Measurements from ENCODE around the gene SMCO2. TPM values are rescaled to one million over a fixed set of nuclear protein-coding genes. Genes with fewer than 3 reads are reported as not detected.

SMCO2 gene
- total RNA-seq, 1 experiment from 2014 or later = not detected

DNA sequence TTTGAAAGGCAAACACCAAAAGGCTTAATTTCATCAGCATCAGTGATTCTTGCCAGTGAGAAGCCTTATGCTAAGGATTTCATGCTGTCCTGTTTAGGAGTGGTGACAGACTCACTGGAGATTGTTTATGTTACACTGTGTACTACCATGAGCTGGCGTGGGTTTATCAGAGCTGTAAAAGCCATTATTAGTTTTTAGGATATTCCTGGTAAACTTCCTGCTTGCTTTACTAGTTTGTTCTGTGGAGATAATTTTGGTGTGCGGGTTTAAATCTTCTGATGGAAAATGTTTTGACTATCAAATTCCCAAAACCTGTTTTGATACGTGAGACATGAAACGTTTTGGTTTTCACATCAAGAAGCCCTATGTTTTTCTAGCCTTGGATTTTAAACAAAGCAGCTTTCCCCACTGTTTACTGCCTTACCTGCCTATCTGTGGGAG lies 92.7 kb downstream of the SMCO2 start:
- H3K27me3 ChIP-seq (ENCODE audit: insufficient read depth, low read length) = no peaks in the 10 kb centered on the region
- peaks cover 94% of the 10 kb centered on the region for H3K79me2 ChIP-seq (ENCODE audit: insufficient read depth, low read length)
- no peak overlapping the region for H3K4me2 ChIP-seq (ENCODE audit: low read length)
- no peaks in the 10 kb centered on the region for H3K9me3 ChIP-seq (ENCODE audit: control insufficient read depth in 1 of 2, insufficient read depth in 1 of 2, low read depth in 1 of 2, low read length in 2 of 2)
- DNase-seq (ENCODE audit: low read depth, low spot score) = no peak
- no peaks in the 10 kb centered on the region for H3K36me3 ChIP-seq (ENCODE audit: control insufficient read depth in 1 of 2, insufficient read depth in 2 of 2, low read length in 2 of 2)
- peaks cover 15 to 25% of the 10 kb centered on the region in 2 experiments for H3K4me1 ChIP-seq (ENCODE audit: control insufficient read depth in 1 of 2, insufficient read depth in 2 of 2, low read length in 2 of 2)
- ChIA-PET POLR2A (no interaction called here), RAD21 (ENCODE audit: low non-redundant PET in 1 of 2, low total read pairs in 2 of 2, uncharacterized antibody in 2 of 2, unreplicated experiment in 2 of 2) (no interaction called here), CTCF (no interaction called here)
- intact Hi-C loops (cut with micrococcal nuclease) = no loop called here
- no peak overlapping the region for H3K27ac ChIP-seq (ENCODE audit: low read depth, low read length)
- no peak overlapping the region for H3K9ac ChIP-seq (ENCODE audit: low read length)
- no peak for ATAC-seq
- no peak overlapping the region for H2AFZ ChIP-seq (ENCODE audit: low read depth, low read length, poor library complexity, severe bottlenecking)
- BruUV-seq (replicated peaks) = no TSS peak
- no peaks in the 10 kb centered on the region for H4K20me1 ChIP-seq (ENCODE audit: insufficient read depth)
- H3K4me3 ChIP-seq (replicated peaks in 1 of 2; ENCODE audit: low read depth in 1 of 2, low read length in 2 of 2) = no peak overlapping the region
- TF ChIP-seq TCF7L2 (IDR thresholded peaks at IDR 0.05; ENCODE audit: borderline replicate concordance, extremely low read depth, insufficient read depth, insufficient read length) (no peak), ELF1 (IDR thresholded peaks at IDR 0.05; ENCODE audit: borderline replicate concordance, low read depth) (no peak), FOSL1 (IDR thresholded peaks at IDR 0.05; ENCODE audit: low read depth) (no peak), SRF (IDR thresholded peaks at IDR 0.05; ENCODE audit: low read depth) (no peak), POLR2A (IDR thresholded peaks at IDR 0.05; ENCODE audit: borderline replicate concordance, extremely low read depth, insufficient read depth, insufficient read length) (no peak), RAD21 (IDR thresholded peaks at IDR 0.05; ENCODE audit: low read depth) (no peak), ZFX (IDR thresholded peaks at IDR 0.05) (no peak), EZH2phosphoT487 (IDR thresholded peaks at IDR 0.05; ENCODE audit: borderline replicate concordance) (no peak), SP1 (IDR thresholded peaks at IDR 0.05; ENCODE audit: low read depth) (no peak), EGR1 (IDR thresholded peaks at IDR 0.05; ENCODE audit: low read depth) (no peak), SIN3A (IDR thresholded peaks at IDR 0.05; ENCODE audit: low read depth) (no peak), POLR2AphosphoS5 (IDR thresholded peaks at IDR 0.05; ENCODE audit: low read depth, low read length) (no peak), CEBPB (IDR thresholded peaks at IDR 0.05; ENCODE audit: low read depth) (no peak), YY1 (IDR thresholded peaks at IDR 0.05; ENCODE audit: extremely low read depth, insufficient replicate concordance, low read depth, low read length) (no peak), JUND (IDR thresholded peaks at IDR 0.05) (no peak)
- TF ChIP-seq, protein P1, sequence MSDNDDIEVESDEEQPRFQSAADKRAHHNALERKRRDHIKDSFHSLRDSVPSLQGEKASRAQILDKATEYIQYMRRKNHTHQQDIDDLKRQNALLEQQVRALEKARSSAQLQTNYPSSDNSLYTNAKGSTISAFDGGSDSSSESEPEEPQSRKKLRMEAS (IDR thresholded peaks at IDR 0.05) = no peak
- TF ChIP-seq, protein P2, sequence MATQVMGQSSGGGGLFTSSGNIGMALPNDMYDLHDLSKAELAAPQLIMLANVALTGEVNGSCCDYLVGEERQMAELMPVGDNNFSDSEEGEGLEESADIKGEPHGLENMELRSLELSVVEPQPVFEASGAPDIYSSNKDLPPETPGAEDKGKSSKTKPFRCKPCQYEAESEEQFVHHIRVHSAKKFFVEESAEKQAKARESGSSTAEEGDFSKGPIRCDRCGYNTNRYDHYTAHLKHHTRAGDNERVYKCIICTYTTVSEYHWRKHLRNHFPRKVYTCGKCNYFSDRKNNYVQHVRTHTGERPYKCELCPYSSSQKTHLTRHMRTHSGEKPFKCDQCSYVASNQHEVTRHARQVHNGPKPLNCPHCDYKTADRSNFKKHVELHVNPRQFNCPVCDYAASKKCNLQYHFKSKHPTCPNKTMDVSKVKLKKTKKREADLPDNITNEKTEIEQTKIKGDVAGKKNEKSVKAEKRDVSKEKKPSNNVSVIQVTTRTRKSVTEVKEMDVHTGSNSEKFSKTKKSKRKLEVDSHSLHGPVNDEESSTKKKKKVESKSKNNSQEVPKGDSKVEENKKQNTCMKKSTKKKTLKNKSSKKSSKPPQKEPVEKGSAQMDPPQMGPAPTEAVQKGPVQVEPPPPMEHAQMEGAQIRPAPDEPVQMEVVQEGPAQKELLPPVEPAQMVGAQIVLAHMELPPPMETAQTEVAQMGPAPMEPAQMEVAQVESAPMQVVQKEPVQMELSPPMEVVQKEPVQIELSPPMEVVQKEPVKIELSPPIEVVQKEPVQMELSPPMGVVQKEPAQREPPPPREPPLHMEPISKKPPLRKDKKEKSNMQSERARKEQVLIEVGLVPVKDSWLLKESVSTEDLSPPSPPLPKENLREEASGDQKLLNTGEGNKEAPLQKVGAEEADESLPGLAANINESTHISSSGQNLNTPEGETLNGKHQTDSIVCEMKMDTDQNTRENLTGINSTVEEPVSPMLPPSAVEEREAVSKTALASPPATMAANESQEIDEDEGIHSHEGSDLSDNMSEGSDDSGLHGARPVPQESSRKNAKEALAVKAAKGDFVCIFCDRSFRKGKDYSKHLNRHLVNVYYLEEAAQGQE (IDR thresholded peaks at IDR 0.05; ENCODE audit: low read depth) = no peak
- TF ChIP-seq, protein P3, sequence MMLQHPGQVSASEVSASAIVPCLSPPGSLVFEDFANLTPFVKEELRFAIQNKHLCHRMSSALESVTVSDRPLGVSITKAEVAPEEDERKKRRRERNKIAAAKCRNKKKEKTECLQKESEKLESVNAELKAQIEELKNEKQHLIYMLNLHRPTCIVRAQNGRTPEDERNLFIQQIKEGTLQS (IDR thresholded peaks at IDR 0.05) = no peak
- TF ChIP-seq, protein P4, sequence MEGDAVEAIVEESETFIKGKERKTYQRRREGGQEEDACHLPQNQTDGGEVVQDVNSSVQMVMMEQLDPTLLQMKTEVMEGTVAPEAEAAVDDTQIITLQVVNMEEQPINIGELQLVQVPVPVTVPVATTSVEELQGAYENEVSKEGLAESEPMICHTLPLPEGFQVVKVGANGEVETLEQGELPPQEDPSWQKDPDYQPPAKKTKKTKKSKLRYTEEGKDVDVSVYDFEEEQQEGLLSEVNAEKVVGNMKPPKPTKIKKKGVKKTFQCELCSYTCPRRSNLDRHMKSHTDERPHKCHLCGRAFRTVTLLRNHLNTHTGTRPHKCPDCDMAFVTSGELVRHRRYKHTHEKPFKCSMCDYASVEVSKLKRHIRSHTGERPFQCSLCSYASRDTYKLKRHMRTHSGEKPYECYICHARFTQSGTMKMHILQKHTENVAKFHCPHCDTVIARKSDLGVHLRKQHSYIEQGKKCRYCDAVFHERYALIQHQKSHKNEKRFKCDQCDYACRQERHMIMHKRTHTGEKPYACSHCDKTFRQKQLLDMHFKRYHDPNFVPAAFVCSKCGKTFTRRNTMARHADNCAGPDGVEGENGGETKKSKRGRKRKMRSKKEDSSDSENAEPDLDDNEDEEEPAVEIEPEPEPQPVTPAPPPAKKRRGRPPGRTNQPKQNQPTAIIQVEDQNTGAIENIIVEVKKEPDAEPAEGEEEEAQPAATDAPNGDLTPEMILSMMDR (IDR thresholded peaks at IDR 0.05 in 2 of 3, conservative IDR thresholded peaks at IDR 0.05 in 1 of 3; ENCODE audit: borderline replicate concordance in 1 of 3, insufficient read depth in 1 of 3, low read depth in 2 of 3, low read length in 2 of 3) = no peak
- TF ChIP-seq, protein P5, sequence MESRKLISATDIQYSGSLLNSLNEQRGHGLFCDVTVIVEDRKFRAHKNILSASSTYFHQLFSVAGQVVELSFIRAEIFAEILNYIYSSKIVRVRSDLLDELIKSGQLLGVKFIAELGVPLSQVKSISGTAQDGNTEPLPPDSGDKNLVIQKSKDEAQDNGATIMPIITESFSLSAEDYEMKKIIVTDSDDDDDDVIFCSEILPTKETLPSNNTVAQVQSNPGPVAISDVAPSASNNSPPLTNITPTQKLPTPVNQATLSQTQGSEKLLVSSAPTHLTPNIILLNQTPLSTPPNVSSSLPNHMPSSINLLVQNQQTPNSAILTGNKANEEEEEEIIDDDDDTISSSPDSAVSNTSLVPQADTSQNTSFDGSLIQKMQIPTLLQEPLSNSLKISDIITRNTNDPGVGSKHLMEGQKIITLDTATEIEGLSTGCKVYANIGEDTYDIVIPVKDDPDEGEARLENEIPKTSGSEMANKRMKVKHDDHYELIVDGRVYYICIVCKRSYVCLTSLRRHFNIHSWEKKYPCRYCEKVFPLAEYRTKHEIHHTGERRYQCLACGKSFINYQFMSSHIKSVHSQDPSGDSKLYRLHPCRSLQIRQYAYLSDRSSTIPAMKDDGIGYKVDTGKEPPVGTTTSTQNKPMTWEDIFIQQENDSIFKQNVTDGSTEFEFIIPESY (IDR thresholded peaks at IDR 0.05; ENCODE audit: extremely low read depth, insufficient replicate concordance, low read length) = no peak
- H3K9me2 ChIP-seq (ENCODE audit: insufficient read depth) = no peaks in the 10 kb centered on the region
